CD14-positive monocyte (primary cell): ENCODE measurements around the gene SFT2D3. TPM values are rescaled to one million over a fixed set of nuclear protein-coding genes. Genes with fewer than 3 reads are reported as not detected.
A peak's percentile ranks its signal among the peaks of the same experiment; 100 is the strongest.

ENCODE experiments used
- DNase-seq, 3 donors: peaks; one replicate each; pipeline ENCODE4 v3.0.0-alpha.2; 2011 to 2022
- H2AFZ ChIP-seq: 2 replicates; pipeline ENCODE4 v1.6.0; 2012; ENCODE audit warnings: mild to moderate bottlenecking, low read depth, low read length, inconsistent platforms; ENCODE audit not compliant: insufficient read depth, poor library complexity, severe bottlenecking
- H3K27ac ChIP-seq, 2 donors: 1 replicate in 1 of 2; 2 replicates in 1 of 2; pipeline ENCODE4 v1.5.1; 2012 to 2013; ENCODE audit warnings: low read length in 2 of 2, control low read depth in 1 of 2, inconsistent platforms in 1 of 2, low read depth in 1 of 2, mild to moderate bottlenecking in 1 of 2
- H3K27me3 ChIP-seq, 2 donors: one replicate each; pipeline versions ENCODE4 v1.6.0 to v1.6.1; 2011 to 2013; ENCODE audit warnings: low read length in 2 of 2; ENCODE audit not compliant: control insufficient read depth in 2 of 2, insufficient read depth in 2 of 2
- H3K36me3 ChIP-seq, 2 donors: replicated peaks in 1 of 2; 1 replicate in 1 of 2; 2 replicates in 1 of 2; pipeline versions ENCODE4 v1.5.1 to v1.6.1; 2012 to 2013; ENCODE audit warnings: low read length in 2 of 2, control low read depth in 1 of 2, inconsistent platforms in 1 of 2, mild to moderate bottlenecking in 1 of 2; ENCODE audit not compliant: insufficient read depth in 2 of 2, control insufficient read depth in 1 of 2
- H3K4me1 ChIP-seq, 2 donors: 1 replicate in 1 of 2; 2 replicates in 1 of 2; pipeline versions ENCODE4 v1.5.1 to v1.6.1; 2012 to 2013; ENCODE audit warnings: low read length in 2 of 2, control low read depth in 1 of 2, inconsistent platforms in 1 of 2, mild to moderate bottlenecking in 1 of 2, moderate library complexity in 1 of 2; ENCODE audit not compliant: insufficient read depth in 2 of 2, control insufficient read depth in 1 of 2
- H3K4me2 ChIP-seq: replicated peaks from 2 replicates; pipeline ENCODE3; 2012; ENCODE audit warnings: low read length, moderate library complexity, mild to moderate bottlenecking; ENCODE audit not compliant: poor library complexity, severe bottlenecking; ENCODE audit errors: extremely low read depth
- H3K4me3 ChIP-seq, 3 experiments: fragments of 200-600 bp in 1 of 3; sonication (generic) in 1 of 3; replicated peaks in 1 of 3; 1 replicate in 2 of 3; 2 replicates in 1 of 3; pipeline ENCODE4 v1.5.1; 2011 to 2013; ENCODE audit warnings: low read length in 3 of 3, mild to moderate bottlenecking in 3 of 3, control low read depth in 2 of 3, low read depth in 2 of 3, inconsistent platforms in 1 of 3, moderate library complexity in 1 of 3
- H3K79me2 ChIP-seq: 2 replicates; pipeline ENCODE4 v1.6.0; 2012; ENCODE audit warnings: mild to moderate bottlenecking, control low read depth, inconsistent platforms, low read length, moderate library complexity; ENCODE audit not compliant: insufficient read depth
- H3K9ac ChIP-seq: 2 replicates; pipeline ENCODE4 v1.6.0; 2017; ENCODE audit warnings: low read length, mild to moderate bottlenecking; ENCODE audit not compliant: insufficient read depth, poor library complexity, severe bottlenecking
- H3K9me3 ChIP-seq, 2 donors: replicated peaks in 1 of 2; 1 replicate in 1 of 2; 2 replicates in 1 of 2; pipeline versions ENCODE4 v1.5.1 to v1.6.1; 2012 to 2013; ENCODE audit warnings: low read length in 2 of 2, control low read depth in 1 of 2; ENCODE audit not compliant: control insufficient read depth in 1 of 2, insufficient read depth in 1 of 2
- H4K20me1 ChIP-seq: 2 replicates; pipeline ENCODE4 v1.6.0; 2012; ENCODE audit warnings: mild to moderate bottlenecking, low read length, control low read depth, moderate library complexity; ENCODE audit not compliant: insufficient read depth
- H3K27ac Mint-ChIP-seq, 7 donors: one replicate each; pipeline ENCODE4 v1.8.0; 2020; ENCODE audit warnings: mild to moderate bottlenecking in 7 of 7, mixed read lengths in 7 of 7, moderate library complexity in 6 of 7, inconsistent platforms in 2 of 7
- H3K27me3 Mint-ChIP-seq, 3 donors: one replicate each; pipeline ENCODE4 v1.8.0; 2021 to 2022; ENCODE audit warnings: low read depth in 3 of 3, mild to moderate bottlenecking in 3 of 3, mixed read lengths in 3 of 3, moderate library complexity in 3 of 3, inconsistent platforms in 1 of 3
- H3K36me3 Mint-ChIP-seq, 2 donors: one replicate each; pipeline ENCODE4 v1.8.0; 2020; ENCODE audit warnings: mixed read lengths in 2 of 2, inconsistent platforms in 1 of 2, mild to moderate bottlenecking in 1 of 2
- H3K4me1 Mint-ChIP-seq: one replicate; pipeline ENCODE4 v1.8.0; 2020; ENCODE audit warnings: mild to moderate bottlenecking, mixed read lengths
- H3K4me3 Mint-ChIP-seq, 2 donors: one replicate each; pipeline ENCODE4 v1.8.0; 2020; ENCODE audit warnings: mild to moderate bottlenecking in 2 of 2, mixed read lengths in 2 of 2, moderate library complexity in 1 of 2
- H3K9me3 Mint-ChIP-seq, 7 donors: one replicate each; pipeline ENCODE4 v1.8.0; 2020 to 2022; ENCODE audit warnings: mixed read lengths in 7 of 7, mild to moderate bottlenecking in 6 of 7, moderate library complexity in 6 of 7, inconsistent platforms in 2 of 7
- CTCF ChIP-seq: fragments of 200-600 bp; IDR thresholded peaks from one replicate; pipeline ENCODE4 v1.8.0; 2022; ENCODE audit warnings: antibody characterized with exemption, mild to moderate bottlenecking
- WGBS: methylation state at CpG from one replicate; pipeline ENCODE4 v1.1.5; 2013; ENCODE audit warnings: missing lambda C conversion rate; ENCODE audit not compliant: insufficient coverage; 5-methylcytosine and 5-hydroxymethylcytosine counted together
- intact Hi-C, 2 donors: fragments of 100-400 bp; cut with micrococcal nuclease; formaldehyde crosslinking; loops; one replicate each; pipeline versions ENCODE4 v1.15.0 to v1.15.1; 2023
- polyA plus RNA-seq, 3 donors: library from polyadenylated mRNA; depleted of rRNA in 1 of 3; unstranded in 2 of 3; stranded (reverse) in 1 of 3; fragments of 300-500 nt in 2 of 3; fragments of >200 nt in 1 of 3; fragmentation: Illumina TruSeq in 2 of 3; gene quantifications; 1 replicate in 2 of 3; 2 replicates in 1 of 3; pipeline ENCODE4 v1.2.3, GENCODE V29; 2012 to 2021

The SFT2D3 gene
- polyA plus RNA-seq, 3 donors = 3.8 to 4.9 TPM; not detected in 1

- peaks cover 64 to 90% (median 67%) of the 10 kb centered on the region in 3 donors for H3K27me3 Mint-ChIP-seq
Observed at GRCh38 chr2:127672341-127673224, 28.7 kb upstream of the SFT2D3 start.

More at GRCh38 chr2:127672341-127673224, 28.7 kb upstream of the SFT2D3 start:
- no peak for TF ChIP-seq CTCF
- H2AFZ ChIP-seq = no peak overlapping the region
- H3K4me3 Mint-ChIP-seq = peak overlapping the region in 1 of 2 donors; percentile 87
- intact Hi-C loops = no loop called here
- 83% methylated on average over 19 of the region's 20 CpGs for WGBS
- H3K9ac ChIP-seq = no peak overlapping the region
- H3K27ac ChIP-seq = no peak overlapping the region
- H3K36me3 Mint-ChIP-seq = peaks cover 3 to 11% of the 10 kb centered on the region in 2 donors
- peak overlapping the region in 2 of 7 donors; percentile 4 to 57 for H3K27ac Mint-ChIP-seq
- H3K27me3 ChIP-seq = peaks cover 21 to 52% of the 10 kb centered on the region in 2 donors
- H3K79me2 ChIP-seq = no peaks in the 10 kb centered on the region
- H3K4me1 ChIP-seq = peaks cover 7 to 13% of the 10 kb centered on the region in 2 donors
- peaks cover 10% of the 10 kb centered on the region for H3K4me1 Mint-ChIP-seq
- H4K20me1 ChIP-seq = no peaks in the 10 kb centered on the region
- H3K36me3 ChIP-seq = no peaks in the 10 kb centered on the region
- no peak overlapping the region for H3K4me2 ChIP-seq
- no peak for DNase-seq
- peaks cover 0 to 9% (median 8%) of the 10 kb centered on the region in 7 donors for H3K9me3 Mint-ChIP-seq
- H3K4me3 ChIP-seq = no peak overlapping the region
- peaks cover 5 to 7% of the 10 kb centered on the region in 2 donors for H3K9me3 ChIP-seq
